Middle frontal gyrus (tissue), 1 donor: ENCODE measurements around the gene HTR4.
"Not testable (repeated sequence)": the region's sequence is repeated elsewhere in the genome, so short reads cannot be mapped to it uniquely, and the experiment has no call there.

ENCODE experiments used
- DNase-seq: peaks from one replicate; pipeline ENCODE4 v3.0.0-alpha.2; 2015; ENCODE audit warnings: low spot score; ENCODE audit errors: extremely low spot score

HTR4 gene, protein sequence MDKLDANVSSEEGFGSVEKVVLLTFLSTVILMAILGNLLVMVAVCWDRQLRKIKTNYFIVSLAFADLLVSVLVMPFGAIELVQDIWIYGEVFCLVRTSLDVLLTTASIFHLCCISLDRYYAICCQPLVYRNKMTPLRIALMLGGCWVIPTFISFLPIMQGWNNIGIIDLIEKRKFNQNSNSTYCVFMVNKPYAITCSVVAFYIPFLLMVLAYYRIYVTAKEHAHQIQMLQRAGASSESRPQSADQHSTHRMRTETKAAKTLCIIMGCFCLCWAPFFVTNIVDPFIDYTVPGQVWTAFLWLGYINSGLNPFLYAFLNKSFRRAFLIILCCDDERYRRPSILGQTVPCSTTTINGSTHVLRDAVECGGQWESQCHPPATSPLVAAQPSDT

DNA sequence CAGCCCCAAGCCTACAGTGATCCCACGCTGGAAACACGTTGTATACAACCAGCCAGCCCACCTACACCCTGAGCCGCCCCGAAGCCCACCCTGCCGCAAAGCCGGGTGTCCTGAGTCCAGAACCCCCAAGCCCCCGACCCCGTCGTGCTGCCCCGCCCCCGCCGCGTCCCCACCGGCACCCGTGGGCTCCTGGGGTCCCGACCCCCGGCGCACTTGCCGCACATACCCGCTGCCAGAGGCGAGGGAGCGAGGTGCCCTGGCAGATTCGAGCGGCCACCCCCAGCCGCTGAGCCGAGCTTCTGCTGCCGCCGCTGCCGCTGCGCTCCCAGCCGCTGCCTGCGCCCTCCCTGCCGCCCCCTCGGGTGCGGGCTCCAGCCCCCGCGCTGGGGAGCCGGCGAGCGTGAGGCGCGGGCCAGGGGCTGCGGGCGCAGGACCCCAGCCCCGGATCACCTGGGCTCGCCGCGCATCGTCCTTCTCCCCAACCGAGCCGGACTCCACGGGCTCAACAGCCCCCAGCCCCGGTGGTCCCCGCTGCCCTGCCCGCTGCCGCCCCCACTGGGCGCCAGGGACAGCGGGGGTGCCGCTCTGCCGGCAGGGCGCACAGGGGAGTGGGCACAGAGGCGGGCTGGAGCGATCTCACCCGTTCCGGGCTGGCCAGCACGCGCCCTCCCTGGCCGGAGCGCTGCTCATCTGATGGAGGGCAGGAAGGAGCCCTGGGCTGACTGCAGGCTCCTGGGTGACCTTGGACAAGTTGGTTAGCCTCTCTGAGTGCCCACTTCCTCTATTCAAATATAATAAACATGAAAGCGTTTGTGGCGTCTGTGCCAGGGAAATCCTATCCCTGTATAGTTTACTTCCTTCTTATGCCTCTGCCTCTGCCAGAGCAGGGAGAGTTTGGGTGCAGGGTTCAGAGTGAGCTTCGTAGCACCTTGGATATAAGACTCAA lies at the start of gene HTR4:
Gene HTR4 (minus strand): TSS at position 692 of the 946 bp plus-strand sequence. CDS start 17,513 bp downstream, outside the sequence.
- no peak for DNase-seq

DNA sequence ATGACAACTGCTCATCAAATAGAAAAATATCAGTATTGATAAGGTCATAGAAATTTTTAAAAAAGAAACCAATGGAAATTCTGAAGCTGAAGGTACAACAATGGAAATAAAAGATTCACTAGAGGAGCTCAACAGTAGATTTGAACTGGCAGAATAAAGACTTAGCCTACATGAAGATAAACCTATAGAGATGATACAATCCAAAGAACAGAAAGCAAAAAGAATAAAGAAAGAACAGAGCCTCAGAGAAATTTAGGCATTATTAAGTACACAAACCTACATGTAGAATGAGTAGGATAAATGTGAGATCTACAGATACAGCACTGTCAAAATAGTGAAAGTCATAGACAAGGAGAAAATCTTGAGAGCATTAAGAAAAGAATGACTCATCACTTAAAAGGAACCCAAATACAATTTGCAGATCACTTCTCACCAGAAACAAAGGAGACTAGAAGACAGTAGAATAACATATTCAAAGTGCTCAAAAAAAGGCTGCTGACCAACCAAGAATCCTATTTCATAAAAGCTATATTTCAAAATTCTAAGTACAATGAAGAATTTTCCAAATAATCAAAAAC lies 47.8 kb upstream of the HTR4 start:
- DNase-seq = no peak

GRCh38 chr5:148699028-148699427 lies 44.7 kb upstream of the HTR4 start:
- no peak for DNase-seq

DNA sequence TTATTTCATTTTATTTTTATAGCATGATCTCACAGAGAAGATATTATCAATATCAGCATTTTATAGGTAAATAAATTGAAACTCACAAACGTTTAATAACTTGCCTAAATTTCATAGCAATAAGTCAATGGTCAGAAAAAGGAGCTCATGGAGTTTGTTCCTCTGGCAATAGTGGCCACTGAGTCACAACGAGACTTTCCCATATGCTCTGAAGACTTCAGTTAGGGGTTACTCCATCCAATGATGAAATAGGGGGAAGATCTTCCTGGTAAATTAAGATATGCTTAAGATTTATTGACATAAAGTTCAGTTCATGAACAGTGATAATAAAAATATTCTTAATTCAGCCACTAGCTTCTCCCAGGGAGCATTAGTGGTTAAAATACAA lies 43.5 kb upstream of the HTR4 start:
- DNase-seq = no peak

GRCh38 chr5:148697180-148697808 lies 43.0 kb upstream of the HTR4 start:
- DNase-seq = peak; percentile 20

- DNase-seq = no peak
These were observed 42.1 kb upstream of the HTR4 start for GRCh38 chr5:148696187-148697036.

DNA sequence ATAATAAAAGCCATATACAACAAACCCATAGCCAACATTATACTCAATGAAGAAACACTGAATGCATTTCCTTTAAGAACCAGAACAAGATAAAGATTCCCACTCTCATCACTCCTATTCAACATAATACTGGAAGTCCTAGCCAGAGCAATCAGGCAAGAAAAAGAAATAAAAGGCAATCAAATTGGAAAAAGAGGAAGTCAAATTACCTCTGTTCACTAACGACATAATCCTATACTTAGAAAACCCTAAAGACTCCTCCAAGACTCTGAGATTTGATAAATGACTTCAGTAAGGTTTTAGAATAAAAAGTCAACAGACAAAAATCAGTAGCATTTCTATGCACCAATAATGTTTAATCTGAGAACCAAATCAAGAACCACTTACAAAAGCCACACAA lies 36.6 kb upstream of the HTR4 start:
- no peak for DNase-seq

- DNase-seq = no peak
These were observed 34.5 kb upstream of the HTR4 start for GRCh38 chr5:148688787-148689186.

DNA sequence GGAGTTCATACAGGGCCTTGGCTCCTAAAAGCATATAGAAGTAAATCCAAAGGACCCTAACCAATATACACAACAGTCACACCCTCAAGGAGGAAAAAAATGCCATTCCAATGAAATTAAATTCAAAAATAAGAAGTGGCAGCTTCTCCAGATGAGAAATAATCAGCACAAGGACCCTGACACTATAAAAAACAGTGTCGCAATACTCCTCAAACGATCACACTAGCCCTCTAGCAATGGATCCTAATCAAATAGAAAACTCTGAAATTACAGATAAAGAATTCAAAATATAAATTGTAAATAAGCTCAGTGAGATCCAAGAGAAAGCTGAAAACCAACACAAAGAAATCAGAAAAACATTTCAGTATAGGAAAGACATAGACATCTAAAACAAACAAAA lies 33.5 kb upstream of the HTR4 start:
- no peak for DNase-seq

- no peak for DNase-seq
These were observed 33.1 kb upstream of the HTR4 start for GRCh38 chr5:148687427-148687826.

DNA sequence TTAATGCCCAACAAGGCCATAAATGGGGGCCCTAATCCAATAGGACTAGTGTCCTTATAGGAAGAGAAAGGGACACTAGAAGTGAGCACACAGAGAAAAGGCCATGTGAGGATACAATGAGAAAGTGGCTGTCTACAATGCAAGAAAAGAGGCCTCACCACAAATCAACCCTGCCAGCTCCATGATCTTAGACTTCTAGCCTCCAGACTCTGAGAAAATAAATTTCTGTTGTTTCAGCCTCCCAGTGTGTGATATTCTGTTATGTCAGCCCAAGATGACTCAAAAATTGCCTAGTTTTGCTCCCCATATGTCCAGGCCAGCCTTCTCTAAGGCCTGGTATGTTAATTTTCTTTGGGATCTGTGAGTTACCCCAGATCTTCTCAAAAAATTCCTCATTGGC lies 32.3 kb upstream of the HTR4 start:
- DNase-seq = no peak

- no peak for DNase-seq
These were observed 31.3 kb upstream of the HTR4 start for GRCh38 chr5:148685520-148686134.

DNA sequence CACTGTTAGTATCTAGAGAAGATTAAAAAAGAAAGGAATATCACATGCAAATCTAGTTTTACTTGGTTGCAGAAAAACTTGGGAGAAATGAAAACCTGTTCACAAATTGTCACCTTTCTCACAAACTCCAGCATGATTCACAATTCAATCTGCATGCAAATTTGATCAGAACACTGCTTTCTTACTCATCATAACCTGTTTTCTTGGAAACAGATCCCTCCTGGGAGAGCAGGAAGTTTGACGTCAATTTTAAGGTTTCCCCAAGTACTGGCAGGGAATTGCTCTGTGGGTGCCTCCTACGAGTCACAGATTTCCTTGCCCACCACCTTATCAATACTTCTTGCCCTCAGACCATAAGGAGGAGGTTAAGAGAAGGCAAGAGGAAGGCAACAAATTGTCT lies 30.2 kb upstream of the HTR4 start:
- DNase-seq = no peak

DNA sequence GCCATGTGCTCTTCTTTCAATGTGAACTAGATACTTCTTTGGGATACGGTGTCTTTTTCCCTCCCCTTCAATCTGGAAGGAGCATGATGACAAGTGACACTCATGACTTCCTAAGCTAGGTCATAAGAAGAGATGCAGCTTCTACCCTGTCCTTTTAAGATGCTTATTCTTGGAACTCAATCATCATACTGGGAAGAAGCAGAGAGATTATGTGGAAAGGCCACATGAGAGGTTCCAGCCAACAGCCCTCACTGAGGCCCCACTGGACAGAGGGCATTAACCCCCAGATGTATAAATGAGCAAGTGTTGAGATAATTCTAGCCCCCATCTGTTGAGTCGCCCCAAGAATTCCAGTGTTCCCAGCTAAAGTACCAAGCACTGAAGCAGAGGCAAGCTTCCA lies 29.3 kb upstream of the HTR4 start:
- no peak for DNase-seq

- DNase-seq = no peak
These were observed 28.0 kb upstream of the HTR4 start for GRCh38 chr5:148682058-148683026.

DNA sequence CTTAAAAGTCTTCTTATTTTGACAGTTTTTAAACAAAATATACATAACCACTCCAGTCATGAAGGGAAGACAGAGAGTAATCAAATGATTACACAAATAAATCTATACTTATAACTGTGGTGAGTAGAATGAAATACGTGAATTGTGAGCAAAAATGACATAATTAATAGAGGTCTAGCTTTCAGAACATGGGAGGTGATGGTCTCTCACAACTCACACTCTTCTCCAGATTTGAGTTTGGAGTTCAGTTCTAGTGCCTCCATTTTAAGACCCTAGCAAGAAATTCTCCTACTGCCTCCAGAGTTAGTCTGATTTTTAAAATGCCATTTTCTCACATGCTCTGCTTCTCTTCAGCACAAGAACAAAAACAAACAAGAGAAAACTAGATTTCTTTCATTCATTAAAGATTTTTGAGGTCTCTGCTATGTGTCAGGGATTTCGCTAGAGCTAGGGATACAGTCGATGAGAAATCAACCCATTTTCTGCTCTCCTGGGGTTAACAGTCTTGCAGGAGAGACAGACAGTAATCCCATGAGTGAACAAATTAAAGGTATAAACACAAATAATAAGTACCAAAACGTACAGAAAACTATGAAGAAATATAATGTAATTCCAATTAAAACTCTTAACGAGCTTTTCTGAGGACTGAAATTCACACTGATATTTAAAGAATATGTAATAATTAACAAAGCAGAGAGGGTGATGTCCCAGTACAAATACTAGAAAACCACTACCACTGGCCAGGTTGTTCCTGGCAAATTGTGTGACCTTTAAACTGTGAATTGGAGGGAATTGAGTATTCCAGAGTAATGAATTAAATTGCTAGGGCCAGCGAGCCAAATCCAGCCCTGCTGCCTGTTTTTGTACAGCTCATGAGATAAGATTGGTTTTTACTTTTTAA lies 27.1 kb upstream of the HTR4 start:
- no peak for DNase-seq

- not testable (repeated sequence) for DNase-seq
These were observed 19.4 kb upstream of the HTR4 start for GRCh38 chr5:148673704-148674103.

GRCh38 chr5:148666353-148666752 lies 12.0 kb upstream of the HTR4 start:
- no peak for DNase-seq
